ENCODE data around the gene MINK1. TPM values are rescaled to one million over a fixed set of nuclear protein-coding genes. Genes with fewer than 3 reads are reported as not detected.
"Not testable (repeated sequence)": the region's sequence is repeated elsewhere in the genome, so short reads cannot be mapped to it uniquely, and the experiment has no call there.

MINK1 gene
- total RNA-seq, 6 donors from 2014 or later: 52.3 to 311 (median 136) TPM

DNA sequence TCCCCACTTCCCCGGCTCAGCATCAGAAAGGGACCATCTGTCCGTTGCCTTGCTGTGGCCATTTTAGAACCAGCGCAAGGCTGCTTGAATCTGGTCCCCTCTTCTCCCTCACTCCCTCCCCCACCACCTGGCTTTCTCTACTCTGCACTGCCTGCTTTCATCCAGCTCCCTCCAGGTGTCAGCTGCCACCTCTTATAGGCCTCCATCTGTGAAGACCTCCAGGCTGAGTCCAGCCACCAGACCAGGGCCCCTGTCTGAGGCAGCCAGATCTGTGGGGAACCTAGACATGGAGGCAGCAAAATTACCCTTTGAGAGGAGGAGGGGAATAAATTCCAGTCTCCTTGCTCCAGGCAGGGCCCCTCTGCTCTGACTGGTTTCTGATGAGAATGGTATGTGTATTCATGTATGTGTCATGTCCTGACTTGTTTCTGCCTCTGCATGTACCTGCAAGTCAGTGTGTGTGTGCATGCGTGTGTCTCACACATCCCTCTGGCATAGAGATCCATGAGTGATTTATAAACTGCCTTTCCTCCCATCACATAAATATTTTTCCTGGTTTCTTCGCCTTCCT lies 21.1 kb downstream of the MINK1 start:
- Histone ChIP-seq H3K27me3 (no peaks in the 10 kb centered on the region), H3K4me1 (peaks cover 56 to 70% (median 61%) of the 10 kb centered on the region in 4 donors), H3K36me3 (no peaks in the 10 kb centered on the region), H3K4me3 (no peak overlapping the region), H3K9me3 (no peaks in the 10 kb centered on the region), H3K27ac (peak overlapping the region; percentile 51 to 74 (median 56))
- ATAC-seq (ENCODE audit: low FRiP score in 2 of 2): no peak
- WGBS, 2 donors: 62 to 68% methylated on average over 5 of the region's 5 CpGs
- TF ChIP-seq EP300 (IDR thresholded peaks at IDR 0.05) (no peak), POLR2A (IDR thresholded peaks at IDR 0.05) (no peak), POLR2AphosphoS5 (IDR thresholded peaks at IDR 0.05) (no peak)
- TF ChIP-seq, protein P1, sequence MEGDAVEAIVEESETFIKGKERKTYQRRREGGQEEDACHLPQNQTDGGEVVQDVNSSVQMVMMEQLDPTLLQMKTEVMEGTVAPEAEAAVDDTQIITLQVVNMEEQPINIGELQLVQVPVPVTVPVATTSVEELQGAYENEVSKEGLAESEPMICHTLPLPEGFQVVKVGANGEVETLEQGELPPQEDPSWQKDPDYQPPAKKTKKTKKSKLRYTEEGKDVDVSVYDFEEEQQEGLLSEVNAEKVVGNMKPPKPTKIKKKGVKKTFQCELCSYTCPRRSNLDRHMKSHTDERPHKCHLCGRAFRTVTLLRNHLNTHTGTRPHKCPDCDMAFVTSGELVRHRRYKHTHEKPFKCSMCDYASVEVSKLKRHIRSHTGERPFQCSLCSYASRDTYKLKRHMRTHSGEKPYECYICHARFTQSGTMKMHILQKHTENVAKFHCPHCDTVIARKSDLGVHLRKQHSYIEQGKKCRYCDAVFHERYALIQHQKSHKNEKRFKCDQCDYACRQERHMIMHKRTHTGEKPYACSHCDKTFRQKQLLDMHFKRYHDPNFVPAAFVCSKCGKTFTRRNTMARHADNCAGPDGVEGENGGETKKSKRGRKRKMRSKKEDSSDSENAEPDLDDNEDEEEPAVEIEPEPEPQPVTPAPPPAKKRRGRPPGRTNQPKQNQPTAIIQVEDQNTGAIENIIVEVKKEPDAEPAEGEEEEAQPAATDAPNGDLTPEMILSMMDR (IDR thresholded peaks at IDR 0.05): no peak
- no peak for DNase-seq

DNA sequence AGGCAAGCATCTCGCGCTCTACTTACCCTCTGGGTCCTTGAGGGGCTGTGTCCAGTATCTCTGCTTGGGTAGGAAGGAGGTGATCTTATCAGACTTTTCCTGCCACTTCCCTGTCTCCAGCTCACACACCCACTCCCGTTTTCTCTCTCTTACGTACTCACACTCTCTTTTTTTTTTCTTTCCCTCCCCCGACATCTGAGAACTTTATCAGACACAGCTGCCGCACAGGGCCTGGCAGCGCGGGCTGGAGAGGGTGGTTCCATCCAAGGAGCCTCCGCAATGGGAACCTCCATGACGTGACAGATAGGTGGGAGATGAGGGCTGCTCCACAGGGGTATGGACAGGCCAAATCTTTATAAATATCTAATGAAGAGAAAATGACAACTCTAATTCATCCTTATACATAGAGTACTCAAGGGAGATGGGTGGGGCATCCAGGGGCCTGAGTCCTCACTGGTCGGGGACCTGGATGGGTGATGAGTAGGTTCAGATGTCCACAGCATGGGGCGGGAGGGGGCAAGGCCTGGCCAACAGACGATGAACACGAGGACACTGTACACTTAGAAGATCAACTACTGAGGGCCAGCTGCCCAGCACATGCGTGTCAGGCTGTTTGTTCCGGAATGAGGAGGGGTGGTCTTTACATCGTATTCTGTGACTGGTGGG lies 23.3 kb downstream of the MINK1 start:
- Histone ChIP-seq H3K4me1 (peaks cover 42 to 62% (median 55%) of the 10 kb centered on the region in 4 donors), H3K4me3 (no peak overlapping the region), H3K36me3 (no peaks in the 10 kb centered on the region), H3K27ac (peak overlapping the region; percentile 32 to 83 (median 70)), H3K9me3 (no peaks in the 10 kb centered on the region), H3K27me3 (no peaks in the 10 kb centered on the region)
- DNase-seq (no peak), ATAC-seq (ENCODE audit: low FRiP score in 2 of 2) (no peak)
- TF ChIP-seq POLR2AphosphoS5 (IDR thresholded peaks at IDR 0.05): no peak
- TF ChIP-seq POLR2A (IDR thresholded peaks at IDR 0.05): no peak
- TF ChIP-seq, protein P1 (IDR thresholded peaks at IDR 0.05): no peak
- no peak for TF ChIP-seq EP300 (IDR thresholded peaks at IDR 0.05)
- WGBS, 2 donors: 65 to 75% methylated on average over 15 to 17 of the region's 17 CpGs

DNA sequence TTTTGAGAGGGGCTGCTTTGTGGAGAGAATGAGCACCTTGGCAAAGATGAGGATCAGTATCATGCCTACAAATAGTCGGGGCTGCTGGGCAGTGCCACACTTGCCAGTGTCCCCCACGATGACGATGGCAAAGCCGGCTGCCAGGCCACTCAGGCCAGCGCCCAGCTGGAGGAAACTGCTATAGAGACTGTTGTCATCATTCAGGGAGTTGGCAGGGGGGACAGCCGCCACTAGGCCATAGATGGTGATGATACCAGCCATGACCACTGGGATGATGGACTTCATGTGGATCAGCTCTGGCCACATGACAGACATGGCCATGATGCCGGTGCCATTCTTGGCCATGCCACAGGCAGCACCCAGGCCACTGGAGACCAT lies 23.8 kb downstream of the MINK1 start:
- TF ChIP-seq EP300 (IDR thresholded peaks at IDR 0.05) (no peak), POLR2AphosphoS5 (IDR thresholded peaks at IDR 0.05) (no peak), POLR2A (IDR thresholded peaks at IDR 0.05) (no peak)
- TF ChIP-seq, protein P1 (IDR thresholded peaks at IDR 0.05): peak in 1 of 6 experiments; percentile 9
- Histone ChIP-seq H3K27ac (peak overlapping the region; percentile 32 to 83 (median 70)), H3K4me3 (no peak overlapping the region), H3K4me1 (peaks cover 42 to 62% (median 53%) of the 10 kb centered on the region in 4 donors), H3K9me3 (no peaks in the 10 kb centered on the region), H3K36me3 (no peaks in the 10 kb centered on the region), H3K27me3 (no peaks in the 10 kb centered on the region)
- DNase-seq (no peak), ATAC-seq (ENCODE audit: low FRiP score in 2 of 2) (no peak)
- 66 to 67% methylated on average over 5 to 7 of the region's 7 CpGs for WGBS, 2 donors

DNA sequence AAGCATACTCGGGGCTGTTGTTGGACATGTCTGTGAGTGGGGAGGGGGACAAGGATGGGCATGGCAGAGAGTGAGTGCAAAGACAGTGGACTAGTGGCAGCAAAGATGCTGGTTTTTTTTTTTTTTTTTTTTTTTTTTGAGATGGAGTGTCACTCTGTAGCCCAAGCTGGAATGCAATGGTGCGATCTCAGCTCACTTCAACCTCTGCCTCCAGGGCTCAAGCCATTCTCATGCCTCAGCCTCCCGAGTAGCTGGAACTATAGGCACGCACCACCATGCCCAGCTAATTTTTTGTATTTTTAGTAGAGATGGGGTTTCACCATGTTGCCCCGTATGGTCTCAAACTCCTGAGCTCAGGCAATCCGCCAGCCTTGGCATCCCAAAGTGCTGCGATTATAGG lies 24.2 kb downstream of the MINK1 start:
- 85 to 87% methylated on average over 7 of the region's 7 CpGs for WGBS, 2 donors
- H3K36me3 ChIP-seq; ATAC-seq (ENCODE audit: low FRiP score in 2 of 2); H3K4me3 ChIP-seq; DNase-seq; H3K9me3 ChIP-seq; H3K27me3 ChIP-seq: not testable (repeated sequence)
- Histone ChIP-seq H3K27ac (peak overlapping the region; percentile 63 to 83 (median 74)), H3K4me1 (peaks cover 42 to 62% (median 52%) of the 10 kb centered on the region in 4 donors)

DNA sequence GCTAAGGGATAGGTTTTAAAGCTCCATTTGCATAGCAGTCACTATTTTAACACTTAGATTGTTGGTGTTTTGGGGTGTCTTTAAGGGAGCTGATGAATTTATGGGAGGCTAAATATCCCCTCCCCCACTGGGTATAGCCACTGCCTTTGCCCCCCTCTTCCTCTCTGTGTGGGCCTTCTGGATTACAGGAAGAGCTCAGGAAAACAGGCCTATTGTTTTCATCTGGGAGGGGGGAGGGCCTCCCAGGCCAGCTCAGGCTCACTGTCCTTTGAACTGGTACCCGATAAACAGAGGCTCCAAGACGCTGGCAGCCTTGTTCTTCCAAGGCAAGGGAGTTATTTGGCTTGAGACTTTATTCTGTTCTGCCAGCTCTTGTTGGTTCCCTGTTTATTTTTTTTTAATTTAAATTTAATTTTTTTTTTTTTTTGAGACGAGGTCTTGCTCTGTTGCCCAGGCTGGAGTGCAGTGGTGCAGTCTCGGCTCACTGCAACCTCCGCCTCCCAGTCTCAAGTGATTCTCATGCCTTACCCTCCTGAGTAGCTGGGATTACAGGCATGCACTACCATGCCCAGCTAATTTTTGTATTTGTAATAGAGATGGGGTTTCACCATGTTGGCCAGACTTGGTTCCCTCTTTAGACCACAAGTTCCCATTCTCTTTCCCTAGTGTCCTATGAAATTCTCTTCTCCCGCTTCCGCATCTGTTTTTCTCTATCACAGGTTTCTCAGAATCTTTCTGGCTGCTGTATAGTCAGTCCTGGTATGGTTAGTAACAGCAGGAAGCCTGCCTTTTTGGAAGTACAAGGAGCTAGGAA lies 25.1 kb downstream of the MINK1 start:
- H3K36me3 ChIP-seq: no peaks in the 10 kb centered on the region
- DNase-seq (peak in 1 of 2 donors; percentile 39), ATAC-seq (ENCODE audit: low FRiP score in 2 of 2) (peak in 1 of 2 donors; percentile 24)
- peak overlapping the region in 1 of 4 donors; percentile 31 for H3K4me3 ChIP-seq
- WGBS, 2 donors: 45 to 47% methylated on average over 7 of the region's 7 CpGs
- H3K27ac ChIP-seq: peak overlapping the region; percentile 58 to 83 (median 74)
- H3K27me3 ChIP-seq: no peaks in the 10 kb centered on the region
- no peaks in the 10 kb centered on the region for H3K9me3 ChIP-seq
- peaks cover 42 to 68% (median 52%) of the 10 kb centered on the region in 4 donors for H3K4me1 ChIP-seq
- TF ChIP-seq POLR2AphosphoS5 (IDR thresholded peaks at IDR 0.05): peak in 1 of 2 donors; percentile 53
- no peak for TF ChIP-seq POLR2A (IDR thresholded peaks at IDR 0.05)
- TF ChIP-seq, protein P1 (IDR thresholded peaks at IDR 0.05): no peak
- TF ChIP-seq EP300 (IDR thresholded peaks at IDR 0.05): peak in 2 of 4 donors; percentile 63 to 70
